ENCODE results near the gene ADCY5. TPM values are rescaled to one million over a fixed set of nuclear protein-coding genes. Genes with fewer than 3 reads are reported as not detected.

The ADCY5 gene
- total RNA-seq, 2 donors from 2014 or later: 41.1 to 42.6 TPM

- intact Hi-C loops (cut with DNase I): no loop called here
These were observed 95.0 kb downstream of the ADCY5 start for GRCh38 chr3:123353850-123354233.

GRCh38 chr3:123353227-123353849 lies 95.6 kb downstream of the ADCY5 start:
- intact Hi-C loops (cut with DNase I): no loop called here

More at GRCh38 chr3:123353850-123354233, 95.0 kb downstream of the ADCY5 start:
- DNase-seq (ENCODE audit: low spot score): no peak

GRCh38 chr3:123352134-123352554 lies 96.7 kb downstream of the ADCY5 start:
- DNase-seq (ENCODE audit: low spot score): peak; percentile 70
- intact Hi-C loops (cut with DNase I): no loop called here

More at GRCh38 chr3:123353227-123353849, 95.6 kb downstream of the ADCY5 start:
- DNase-seq (ENCODE audit: low spot score): peak; percentile 59

- peak; percentile 60 for DNase-seq (ENCODE audit: low spot score)
- intact Hi-C loops (cut with DNase I): no loop called here
These were observed 97.4 kb downstream of the ADCY5 start for GRCh38 chr3:123351501-123351900.

GRCh38 chr3:123350971-123351370 lies 97.9 kb downstream of the ADCY5 start:
- DNase-seq (ENCODE audit: low spot score): peak; percentile 58
- intact Hi-C loops (cut with DNase I): no loop called here

GRCh38 chr3:123349566-123350435 lies 99.1 kb downstream of the ADCY5 start:
- peak; percentile 62 for DNase-seq (ENCODE audit: low spot score)
- intact Hi-C loops (cut with DNase I): no loop called here

GRCh38 chr3:123349201-123349535 lies 99.7 kb downstream of the ADCY5 start:
- DNase-seq (ENCODE audit: low spot score): peak; percentile 22
- intact Hi-C loops (cut with DNase I): no loop called here

GRCh38 chr3:123348471-123349200 lies 100.3 kb downstream of the ADCY5 start:
- intact Hi-C loops (cut with DNase I): no loop called here
- DNase-seq (ENCODE audit: low spot score): peak; percentile 38

- intact Hi-C loops (cut with DNase I): no loop called here
- peak; percentile 61 for DNase-seq (ENCODE audit: low spot score)
These were observed 101.1 kb downstream of the ADCY5 start for GRCh38 chr3:123347691-123348264.

GRCh38 chr3:123347205-123347604 lies 101.7 kb downstream of the ADCY5 start:
- no peak for DNase-seq (ENCODE audit: low spot score)
- intact Hi-C loops (cut with DNase I): no loop called here

- peak; percentile 67 for DNase-seq (ENCODE audit: low spot score)
- intact Hi-C loops (cut with DNase I): no loop called here
These were observed 102.9 kb downstream of the ADCY5 start for GRCh38 chr3:123346021-123346420.

- peak; percentile 59 for DNase-seq (ENCODE audit: low spot score)
- intact Hi-C loops (cut with DNase I): loop anchor here in 1 of 2 donors (5.0 kb wide), 1 partner anchor 142 kb away; no protein-coding TSS in a partner anchor
These were observed 103.8 kb downstream of the ADCY5 start for GRCh38 chr3:123344907-123345594.

GRCh38 chr3:123344175-123344906 lies 104.5 kb downstream of the ADCY5 start:
- peak; percentile 76 for DNase-seq (ENCODE audit: low spot score)
- intact Hi-C loops (cut with DNase I): loop anchor here in 1 of 2 donors (5.0 kb wide), 1 partner anchor 143 kb away; no protein-coding TSS in a partner anchor

- intact Hi-C loops (cut with DNase I): loop anchor here in 1 of 2 donors (5.0 kb wide), 1 partner anchor 144 kb away; no protein-coding TSS in a partner anchor
- DNase-seq (ENCODE audit: low spot score): peak; percentile 58
These were observed 105.4 kb downstream of the ADCY5 start for GRCh38 chr3:123343296-123344174.

GRCh38 chr3:123342631-123343080 lies 106.2 kb downstream of the ADCY5 start:
- intact Hi-C loops (cut with DNase I): loop anchor here in 1 of 2 donors (5.0 kb wide), 1 partner anchor 145 kb away; no protein-coding TSS in a partner anchor
- peak; percentile 56 for DNase-seq (ENCODE audit: low spot score)

- peak; percentile 78 for DNase-seq (ENCODE audit: low spot score)
- intact Hi-C loops (cut with DNase I): loop anchor here in 1 of 2 donors (5.0 kb wide), 1 partner anchor 145 kb away; no protein-coding TSS in a partner anchor
These were observed 106.8 kb downstream of the ADCY5 start for GRCh38 chr3:123341871-123342630.

Data from posterior vena cava (tissue), 2 donors.